ENCODE results near the gene TBC1D2. TPM values are rescaled to one million over a fixed set of nuclear protein-coding genes. Genes with fewer than 3 reads are reported as not detected.

Gene TBC1D2
- total RNA-seq, 4 donors from 2014 or later, result 11.3 to 33.5 (median 21.4) TPM

DNA sequence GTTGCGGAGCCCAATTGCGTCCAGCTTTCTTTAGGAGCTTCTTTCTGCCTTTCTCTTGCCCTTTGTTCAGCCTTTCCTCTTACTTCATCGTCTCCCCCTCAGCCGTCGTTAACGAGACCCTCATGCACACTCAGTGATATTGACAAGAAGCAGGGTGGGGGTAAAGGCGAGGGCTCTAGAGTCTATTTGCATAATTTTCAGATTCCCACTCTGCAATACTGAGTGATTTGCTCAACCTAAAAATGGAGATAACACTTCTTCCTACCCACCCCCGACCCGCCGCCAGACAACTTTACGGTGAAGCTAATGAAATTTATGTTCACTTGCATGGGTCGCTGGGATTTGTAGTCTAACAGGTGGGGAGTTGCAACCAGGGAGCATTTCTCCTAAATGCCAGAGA is 1.3 kb upstream of the TBC1D2 start:
- TF ChIP-seq CTCF (IDR thresholded peaks at IDR 0.05; ENCODE audit: low read depth), result no peak

GRCh38 chr9:98255061-98255577 is 330 bp downstream of the TBC1D2 start:
- no peak for TF ChIP-seq CTCF (IDR thresholded peaks at IDR 0.05; ENCODE audit: low read depth)

GRCh38 chr9:98254228-98255060 is 1.0 kb downstream of the TBC1D2 start:
- no peak for TF ChIP-seq CTCF (IDR thresholded peaks at IDR 0.05; ENCODE audit: low read depth)

GRCh38 chr9:98253565-98253964 is 1.9 kb downstream of the TBC1D2 start:
- no peak for TF ChIP-seq CTCF (IDR thresholded peaks at IDR 0.05; ENCODE audit: low read depth)

DNA sequence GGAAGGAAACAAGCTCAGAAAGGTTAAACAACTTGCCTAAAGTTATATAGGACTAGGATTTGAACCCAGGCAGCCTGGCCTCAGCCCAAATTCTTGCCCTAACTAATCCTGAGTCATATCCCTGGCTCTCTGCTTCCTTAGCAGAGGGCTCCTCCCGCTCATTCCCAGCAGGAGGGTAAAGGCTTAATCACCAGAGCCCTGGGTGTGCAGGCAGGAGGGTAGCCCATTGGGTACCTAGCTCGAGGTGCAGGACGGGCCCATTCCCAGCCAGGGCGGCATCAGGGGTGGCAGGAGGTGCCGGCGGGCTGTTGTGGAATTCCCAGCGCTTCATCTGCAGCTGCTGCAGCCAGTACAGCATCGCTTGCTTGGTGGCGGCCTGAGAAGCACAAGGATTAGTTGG is 3.9 kb downstream of the TBC1D2 start:
- TF ChIP-seq CTCF (IDR thresholded peaks at IDR 0.05; ENCODE audit: low read depth), result no peak

DNA sequence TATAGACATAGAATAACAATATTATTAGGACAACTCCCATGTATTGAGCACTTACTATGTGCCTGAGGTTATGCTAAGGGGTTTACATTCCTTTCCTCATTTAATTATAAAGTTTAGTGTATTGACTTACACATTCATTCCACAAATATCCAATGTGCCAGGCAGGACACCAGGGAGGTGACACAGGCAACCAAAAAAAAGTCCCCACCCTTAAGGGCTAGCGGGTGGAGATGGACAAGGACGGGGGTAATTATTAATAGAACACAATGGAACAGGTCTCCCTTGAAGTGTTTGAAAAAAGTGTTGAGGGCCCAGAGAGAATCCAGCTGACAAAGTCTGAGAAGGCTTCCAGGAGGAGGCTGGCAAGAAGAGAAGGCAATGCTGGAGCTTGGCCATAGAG is 5.7 kb downstream of the TBC1D2 start:
- TF ChIP-seq CTCF (IDR thresholded peaks at IDR 0.05; ENCODE audit: low read depth), result no peak

GRCh38 chr9:98248737-98249474 is 6.5 kb downstream of the TBC1D2 start:
- no peak for TF ChIP-seq CTCF (IDR thresholded peaks at IDR 0.05; ENCODE audit: low read depth)

Data from subcutaneous adipose tissue (tissue), 4 donors.